ENCODE data around the gene AKAP10. TPM values are rescaled to one million over a fixed set of nuclear protein-coding genes. Genes with fewer than 3 reads are reported as not detected.
A peak's percentile ranks its signal among the peaks of the same experiment; 100 is the strongest.

The AKAP10 gene
- polyA plus RNA-seq, 3 donors = 13.1 to 62.6 (median 15.4) TPM

GRCh38 chr17:20009052-20009301 is 31.3 kb upstream of the AKAP10 start:
- peaks cover 12 to 21% of the 10 kb centered on the region in 2 donors for H3K4me1 ChIP-seq (ENCODE audit: control insufficient read depth in 1 of 2, insufficient read depth in 2 of 2, low read length in 2 of 2)
- H3K9me3 Mint-ChIP-seq = peaks cover 0 to under 1% (median 0%) of the 10 kb centered on the region in 7 donors
- peak overlapping the region; percentile 95 for H2AFZ ChIP-seq (ENCODE audit: insufficient read depth, low read depth, low read length, poor library complexity, severe bottlenecking)
- H3K36me3 ChIP-seq (replicated peaks in 1 of 2; ENCODE audit: control insufficient read depth in 1 of 2, insufficient read depth in 2 of 2, low read length in 2 of 2) = no peaks in the 10 kb centered on the region
- peaks cover 13% of the 10 kb centered on the region for H3K4me1 Mint-ChIP-seq
- H3K9me3 ChIP-seq (replicated peaks in 1 of 2; ENCODE audit: control insufficient read depth in 1 of 2, insufficient read depth in 1 of 2, low read length in 2 of 2) = no peaks in the 10 kb centered on the region
- peak overlapping the region; percentile 89 to 96 for H3K4me3 Mint-ChIP-seq
- H3K4me3 ChIP-seq (replicated peaks in 1 of 3; ENCODE audit: low read depth in 2 of 3, low read length in 3 of 3) = peak overlapping the region; percentile 52 to 83 (median 80)
- H3K79me2 ChIP-seq (ENCODE audit: insufficient read depth, low read length) = no peaks in the 10 kb centered on the region
- peak in 1 of 3 donors; percentile 54 for DNase-seq
- H3K27me3 Mint-ChIP-seq (ENCODE audit: low read depth in 3 of 3) = peaks cover 34 to 44% (median 34%) of the 10 kb centered on the region in 3 donors
- H3K9ac ChIP-seq (ENCODE audit: insufficient read depth, low read length, poor library complexity, severe bottlenecking) = peak overlapping the region; percentile 64
- H3K36me3 Mint-ChIP-seq = no peaks in the 10 kb centered on the region
- peak overlapping the region; percentile 85 for H3K4me2 ChIP-seq (replicated peaks; ENCODE audit: extremely low read depth, low read length, poor library complexity, severe bottlenecking)
- no peak for TF ChIP-seq CTCF (IDR thresholded peaks at IDR 0.05)
- intact Hi-C loops (cut with micrococcal nuclease) = loop anchor here in 1 of 2 donors (5.0 kb wide), 1 partner anchor 63 kb away; no protein-coding TSS in a partner anchor
- 0% methylated on average over 16 of the region's 18 CpGs for WGBS (ENCODE audit: insufficient coverage)
- H3K27ac ChIP-seq (ENCODE audit: low read depth in 1 of 2, low read length in 2 of 2) = no peak overlapping the region
- peaks cover 6 to 30% of the 10 kb centered on the region in 2 donors for H3K27me3 ChIP-seq (ENCODE audit: control insufficient read depth in 2 of 2, insufficient read depth in 2 of 2, low read length in 2 of 2)
- no peaks in the 10 kb centered on the region for H4K20me1 ChIP-seq (ENCODE audit: insufficient read depth, low read length)
- peak overlapping the region in 3 of 7 donors; percentile 21 to 71 (median 71) for H3K27ac Mint-ChIP-seq

GRCh38 chr17:20008242-20009051 is 30.8 kb upstream of the AKAP10 start:
- Mint-ChIP-seq H3K9me3 (no peaks in the 10 kb centered on the region), H3K27ac (peak overlapping the region in 2 of 7 donors; percentile 21 to 36), H3K4me3 (peak overlapping the region; percentile 89 to 96), H3K36me3 (no peaks in the 10 kb centered on the region), H3K4me1 (peaks cover 13% of the 10 kb centered on the region), H3K27me3 (ENCODE audit: low read depth in 3 of 3) (peaks cover 35 to 43% (median 36%) of the 10 kb centered on the region in 3 donors)
- Histone ChIP-seq H3K27me3 (ENCODE audit: control insufficient read depth in 2 of 2, insufficient read depth in 2 of 2, low read length in 2 of 2) (peaks cover 6 to 30% of the 10 kb centered on the region in 2 donors), H3K4me3 (replicated peaks in 1 of 3; ENCODE audit: low read depth in 2 of 3, low read length in 3 of 3) (peak overlapping the region; percentile 52 to 83 (median 80)), H3K4me2 (replicated peaks; ENCODE audit: extremely low read depth, low read length, poor library complexity, severe bottlenecking) (peak overlapping the region; percentile 85), H3K4me1 (ENCODE audit: control insufficient read depth in 1 of 2, insufficient read depth in 2 of 2, low read length in 2 of 2) (peaks cover 12 to 21% of the 10 kb centered on the region in 2 donors), H3K9me3 (replicated peaks in 1 of 2; ENCODE audit: control insufficient read depth in 1 of 2, insufficient read depth in 1 of 2, low read length in 2 of 2) (no peaks in the 10 kb centered on the region), H3K79me2 (ENCODE audit: insufficient read depth, low read length) (no peaks in the 10 kb centered on the region), H2AFZ (ENCODE audit: insufficient read depth, low read depth, low read length, poor library complexity, severe bottlenecking) (peak overlapping the region; percentile 95), H3K9ac (ENCODE audit: insufficient read depth, low read length, poor library complexity, severe bottlenecking) (peak overlapping the region; percentile 64), H4K20me1 (ENCODE audit: insufficient read depth, low read length) (no peaks in the 10 kb centered on the region), H3K36me3 (replicated peaks in 1 of 2; ENCODE audit: control insufficient read depth in 1 of 2, insufficient read depth in 2 of 2, low read length in 2 of 2) (no peaks in the 10 kb centered on the region), H3K27ac (ENCODE audit: low read depth in 1 of 2, low read length in 2 of 2) (no peak overlapping the region)
- intact Hi-C loops (cut with micrococcal nuclease) = loop anchor here in 1 of 2 donors (5.0 kb wide), 1 partner anchor 64 kb away; no protein-coding TSS in a partner anchor
- WGBS (ENCODE audit: insufficient coverage) = 35% methylated on average over 33 of the region's 35 CpGs
- TF ChIP-seq CTCF (IDR thresholded peaks at IDR 0.05) = no peak
- peak in 1 of 3 donors; percentile 19 for DNase-seq

Measured in CD14-positive monocyte (primary cell).